H1 (cell line): ENCODE measurements around the gene CDNF. TPM values are rescaled to one million over a fixed set of nuclear protein-coding genes. Genes with fewer than 3 reads are reported as not detected.

ENCODE experiments used
- CTCF ChIA-PET: fragments of 300-600 bp; sonication (Branson Sonifier 250); formaldehyde crosslinking; loops from one replicate; lab custom pipeline; 2021; ENCODE audit not compliant: partially characterized antibody; lab: Charles Lee
- POLR2A ChIA-PET: fragments of 300-600 bp; sonication (Branson Sonifier 250); formaldehyde crosslinking; loops from one replicate; lab custom pipeline; 2021; ENCODE audit warnings: inconsistent platforms; ENCODE audit not compliant: partially characterized antibody; lab: Charles Lee
- DNase-seq, 2 experiments: peaks; one replicate each; pipeline versions ENCODE4 v3.0.0 to v3.0.0-alpha.2; 2010 to 2022; ENCODE audit warnings: low spot score in 2 of 2, low read depth in 1 of 2, mixed read lengths in 1 of 2
- FAIRE-seq: peaks from 2 replicates; lab custom pipeline; 2011; peaks lifted over from hg19 to GRCh38; lab: Jason Lieb, UNC
- H2AFZ ChIP-seq: 2 replicates; pipeline ENCODE4 v1.8.1; 2012; ENCODE audit warnings: low read length, inconsistent platforms
- H2AK5ac ChIP-seq: 2 replicates; pipeline ENCODE4 v1.6.1; 2013; ENCODE audit warnings: low read depth, low read length
- H2BK120ac ChIP-seq: replicated peaks from 2 replicates; pipeline ENCODE3; 2013; ENCODE audit warnings: low read depth, low read length, inconsistent platforms
- H2BK12ac ChIP-seq: 2 replicates; pipeline ENCODE4 v1.6.1; 2013; ENCODE audit warnings: low read depth, low read length
- H2BK15ac ChIP-seq: 2 replicates; pipeline ENCODE4 v1.6.1; 2013; ENCODE audit warnings: low read length
- H2BK20ac ChIP-seq: 2 replicates; pipeline ENCODE4 v1.6.1; 2013; ENCODE audit warnings: low read length
- H2BK5ac ChIP-seq: 2 replicates; pipeline ENCODE4 v1.6.1; 2013; ENCODE audit warnings: low read depth, low read length
- H3K14ac ChIP-seq: 2 replicates; pipeline ENCODE4 v1.6.1; 2013; ENCODE audit warnings: inconsistent platforms; ENCODE audit not compliant: insufficient read length
- H3K18ac ChIP-seq: 2 replicates; pipeline ENCODE4 v1.6.1; 2013; ENCODE audit warnings: low read length; ENCODE audit errors: extremely low read depth
- H3K23ac ChIP-seq: 2 replicates; pipeline ENCODE4 v1.6.1; 2013; ENCODE audit warnings: inconsistent platforms; ENCODE audit not compliant: insufficient read length
- H3K23me2 ChIP-seq: 2 replicates; pipeline ENCODE4 v1.6.1; 2013; ENCODE audit warnings: low read depth, low read length
- H3K27ac ChIP-seq: 2 replicates; pipeline ENCODE4 v1.6.1; 2011; ENCODE audit warnings: low read depth, low read length, inconsistent platforms
- H3K27me3 ChIP-seq, 4 experiments: replicated peaks in 1 of 4; 1 replicate in 1 of 4; 2 replicates in 3 of 4; pipeline versions ENCODE4 v1.6.1 to v1.8.1; 2011 to 2013; ENCODE audit warnings: low read length in 3 of 4, mild to moderate bottlenecking in 3 of 4, inconsistent platforms in 2 of 4, mixed read lengths in 2 of 4, moderate library complexity in 1 of 4; ENCODE audit not compliant: control insufficient read depth in 3 of 4, insufficient read depth in 3 of 4; ENCODE audit errors: extremely low read depth in 1 of 4
- H3K36me3 ChIP-seq, 4 experiments: 2 replicates each; pipeline versions ENCODE4 v1.6.1 to v1.8.1; 2011 to 2013; ENCODE audit warnings: mild to moderate bottlenecking in 4 of 4, low read length in 3 of 4, moderate library complexity in 2 of 4, control low read depth in 1 of 4, inconsistent platforms in 1 of 4; ENCODE audit not compliant: insufficient read depth in 4 of 4, control insufficient read depth in 2 of 4
- H3K4ac ChIP-seq: replicated peaks from 2 replicates; pipeline ENCODE3; 2013; ENCODE audit warnings: low read length, low read depth, mixed read lengths, inconsistent platforms; ENCODE audit not compliant: insufficient read length
- H3K4me1 ChIP-seq, 4 experiments: replicated peaks in 1 of 4; 1 replicate in 1 of 4; 2 replicates in 3 of 4; pipeline versions ENCODE4 v1.6.1 to v1.8.1; 2011 to 2013; ENCODE audit warnings: low read length in 3 of 4, inconsistent platforms in 2 of 4, mixed read lengths in 1 of 4; ENCODE audit not compliant: insufficient read depth in 4 of 4, control insufficient read depth in 3 of 4
- H3K4me2 ChIP-seq, 2 experiments: 2 replicates each; pipeline versions ENCODE4 v1.6.1 to v1.8.1; 2011 to 2013; ENCODE audit warnings: low read depth in 2 of 2, low read length in 2 of 2, control low read depth in 1 of 2, inconsistent platforms in 1 of 2, mild to moderate bottlenecking in 1 of 2; ENCODE audit not compliant: insufficient read depth in 1 of 2
- H3K4me3 ChIP-seq, 4 experiments: fragments of 200-600, 300-600 bp in 1 of 4; sonication (generic), shearing (Covaris generic), sonication (Bioruptor Twin) in 1 of 4; 2 replicates each; pipeline versions ENCODE4 v1.5.1 to v1.8.1; 2011 to 2016; ENCODE audit warnings: low read length in 4 of 4, low read depth in 3 of 4, control low read depth in 2 of 4, inconsistent platforms in 2 of 4, mild to moderate bottlenecking in 2 of 4, mixed read lengths in 1 of 4, moderate library complexity in 1 of 4; ENCODE audit not compliant: insufficient read depth in 2 of 4; ENCODE audit errors: extremely low read depth in 1 of 4
- H3K56ac ChIP-seq: replicated peaks from 2 replicates; pipeline ENCODE3; 2013; ENCODE audit warnings: low read depth, mild to moderate bottlenecking, mixed read lengths, low read length, inconsistent platforms; ENCODE audit not compliant: insufficient read length
- H3K79me1 ChIP-seq: 2 replicates; pipeline ENCODE4 v1.6.1; 2013; ENCODE audit warnings: low read depth, low read length, control low read depth
- H3K79me2 ChIP-seq, 2 experiments: 2 replicates each; pipeline versions ENCODE4 v1.6.1 to v1.8.1; 2012 to 2013; ENCODE audit warnings: low read length in 2 of 2, mild to moderate bottlenecking in 2 of 2, inconsistent platforms in 1 of 2; ENCODE audit not compliant: insufficient read depth in 2 of 2, control insufficient read depth in 1 of 2
- H3K9ac ChIP-seq, 4 experiments: replicated peaks in 1 of 4; 1 replicate in 1 of 4; 2 replicates in 3 of 4; pipeline versions ENCODE4 v1.6.1 to v1.8.1; 2011 to 2013; ENCODE audit warnings: low read depth in 3 of 4, low read length in 3 of 4, control low read depth in 2 of 4, mild to moderate bottlenecking in 2 of 4, moderate library complexity in 2 of 4, inconsistent platforms in 1 of 4; ENCODE audit errors: extremely low read depth in 1 of 4
- H3K9me3 ChIP-seq, 2 experiments: 2 replicates each; pipeline versions ENCODE4 v1.6.1 to v1.8.1; 2012 to 2013; ENCODE audit warnings: mild to moderate bottlenecking in 2 of 2, moderate library complexity in 2 of 2, control low read depth in 1 of 2, inconsistent platforms in 1 of 2, low read depth in 1 of 2, low read length in 1 of 2, mixed read lengths in 1 of 2; ENCODE audit not compliant: insufficient read depth in 2 of 2
- H4K20me1 ChIP-seq, 2 experiments: replicated peaks in 1 of 2; 2 replicates each; pipeline versions ENCODE3 to v1.8.1; 2011 to 2013; ENCODE audit warnings: inconsistent platforms in 2 of 2, low read length in 2 of 2, mild to moderate bottlenecking in 1 of 2; ENCODE audit not compliant: insufficient read depth in 2 of 2, control insufficient read depth in 1 of 2
- H4K5ac ChIP-seq: 2 replicates; pipeline ENCODE4 v1.6.1; 2013; ENCODE audit warnings: low read length, low read depth, mixed read lengths, inconsistent platforms; ENCODE audit not compliant: insufficient read length
- H4K8ac ChIP-seq: 2 replicates; pipeline ENCODE4 v1.8.0; 2013; ENCODE audit warnings: mild to moderate bottlenecking, moderate library complexity, low read length, inconsistent platforms; ENCODE audit not compliant: insufficient read depth; ENCODE audit errors: extremely low read depth
- H4K91ac ChIP-seq: replicated peaks from 2 replicates; pipeline ENCODE3; 2013; ENCODE audit warnings: low read length, mixed read lengths, inconsistent platforms; ENCODE audit not compliant: insufficient read length
- RAD21 ChIP-seq, 2 experiments: IDR thresholded peaks in 1 of 2; conservative IDR thresholded peaks in 1 of 2; 2 replicates each; pipeline ENCODE4 v1.6.1; 2011; ENCODE audit warnings: low read depth in 2 of 2, low read length in 2 of 2, improper control_type of control experiment in 1 of 2, inconsistent platforms in 1 of 2, mild to moderate bottlenecking in 1 of 2, moderate library complexity in 1 of 2
- SIX5 ChIP-seq: IDR thresholded peaks from 2 replicates; pipeline ENCODE4 v1.6.1; 2011; ENCODE audit warnings: mild to moderate bottlenecking, low read depth, low read length
- YY1 ChIP-seq: IDR thresholded peaks from 2 replicates; pipeline ENCODE4 v1.6.1; 2011; ENCODE audit warnings: low read depth, mild to moderate bottlenecking, low read length
- WGBS, 2 experiments: shearing (Covaris generic) in 1 of 2; methylation state at CpG; one replicate each; pipeline versions ENCODE4 v1.1.6 to v1.1.7; 2013 to 2015; ENCODE audit warnings: low lambda C conversion rate in 2 of 2, mixed read lengths in 2 of 2, inconsistent platforms in 1 of 2, low coverage in 1 of 2, missing lambda C conversion rate in 1 of 2; ENCODE audit not compliant: insufficient replicate concordance in 2 of 2, insufficient coverage in 1 of 2, insufficient read length in 1 of 2; ENCODE audit errors: extremely low coverage in 1 of 2, missing lambda C conversion rate in 1 of 2; 5-methylcytosine and 5-hydroxymethylcytosine counted together
- polyA plus RNA-seq, 7 experiments: library from polyadenylated mRNA; depleted of rRNA in 3 of 7; stranded (reverse) in 5 of 7; unstranded in 2 of 7; fragments of >200 nt in 5 of 7; fragments of 200-250 nt in 2 of 7; gene quantifications; 1 replicate in 5 of 7; 2 replicates in 1 of 7; 4 replicates in 1 of 7; pipeline versions ENCODE4 v1.2.1 to v1.2.3, GENCODE V29; 2011 to 2013; ENCODE audit warnings: missing spikeins in 2 of 7, mixed read lengths in 2 of 7
- total RNA-seq: library from RNA; stranded (reverse); fragmentation: NEBNext Ultra II Directional; extraction: Animal tissue kit (Norgen Biotek cat#: 25700); gene quantifications from 2 replicates; pipeline ENCODE4 v1.2.1, GENCODE V29; 2021

The CDNF gene
- total and polyA plus RNA-seq, 2 of the 8 experiments (the other 6 are each of a cell fraction or from before 2014, with no cell fraction given), result 0.32 to 0.67 TPM

DNA sequence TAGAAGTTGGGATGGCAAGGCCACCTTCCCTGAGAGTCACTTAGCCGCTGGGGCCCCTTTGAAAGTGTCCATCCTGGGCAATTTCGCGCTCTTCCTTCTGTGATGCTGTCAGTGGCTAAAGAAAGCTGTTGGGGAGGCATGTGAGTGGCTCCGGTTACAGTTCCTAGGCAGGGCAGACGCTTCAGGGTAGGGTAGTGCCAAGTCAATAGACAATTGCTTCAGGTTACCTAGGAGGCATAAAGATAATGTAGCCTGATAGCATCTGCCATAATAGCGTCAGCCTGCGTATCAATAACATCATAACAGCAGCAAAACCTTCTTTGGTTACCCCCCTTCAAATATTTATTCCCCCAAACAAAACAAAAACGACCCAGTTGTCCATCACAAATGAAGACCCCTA, 63.0 kb downstream of the CDNF start, which contains the start of gene FAM107B:
TSS of gene FAM107B (minus strand) at position 101 of the 400 bp plus-strand sequence. CDS start 234 bp downstream, outside the sequence.
- Histone ChIP-seq H2BK15ac (no peak within 1 kb of the TSS), H3K9me3 (no peaks in the 10 kb centered on the region), H4K91ac (no peak within 1 kb of the TSS), H2BK20ac (no peak within 1 kb of the TSS), H3K4me1 (no peaks in the 10 kb centered on the region), H2AK5ac (no peak within 1 kb of the TSS), H3K23me2 (no peaks in the 10 kb centered on the region), H3K79me2 (no peaks in the 10 kb centered on the region), H4K20me1 (no peaks in the 10 kb centered on the region), H3K18ac (no peak within 1 kb of the TSS), H2BK12ac (no peak within 1 kb of the TSS), H3K4ac (no peak within 1 kb of the TSS), H4K5ac (no peak within 1 kb of the TSS), H3K4me2 (no peak within 1 kb of the TSS), H3K79me1 (no peaks in the 10 kb centered on the region), H2BK120ac (no peak within 1 kb of the TSS), H3K56ac (no peak within 1 kb of the TSS), H2BK5ac (no peak within 1 kb of the TSS), H3K27ac (no peak within 1 kb of the TSS), H3K14ac (no peak within 1 kb of the TSS), H3K27me3 (no peaks in the 10 kb centered on the region), H3K36me3 (no peaks in the 10 kb centered on the region), H2AFZ (peak within 1 kb of the TSS; percentile 76), H3K9ac (no peak within 1 kb of the TSS), H3K4me3 (no peak within 1 kb of the TSS), H3K23ac (no peak within 1 kb of the TSS), H4K8ac (peak within 1 kb of the TSS; percentile 65; the same call in 1 of the 2 replicates)
- TF ChIP-seq YY1, result no peak
- TF ChIP-seq SIX5, result no peak
- TF ChIP-seq RAD21 (IDR thresholded peaks at IDR 0.05 in 1 of 2, conservative IDR thresholded peaks at IDR 0.05 in 1 of 2; ENCODE audit: low read depth in 2 of 2, low read length in 2 of 2), result no peak
- FAIRE-seq (no peak), DNase-seq (no peak)
- 87% methylated on average over 8 of the region's 8 CpGs; no CpG with 5 or more reads in 1 of the 2 experiments for WGBS, 2 experiments
- CTCF ChIA-PET, result interaction anchor here (1.6 kb wide), 1 partner anchor 48 kb away, joined by 4 read pairs; no protein-coding TSS in a partner anchor
- POLR2A ChIA-PET, result no interaction called here
